OCI-LY1 (cell line): ENCODE data around the gene KIF19.

Experiments used
- H2AFZ ChIP-seq: fragments of 200-600 bp; sonication (generic), shearing (Covaris generic); 2 replicates; pipeline ENCODE4 v1.6.0; 2014; ENCODE audit warnings: antibody characterized with exemption, mild to moderate bottlenecking, low read length
- H3F3A ChIP-seq: fragments of 200-600 bp; sonication (generic), shearing (Covaris generic); 2 replicates; pipeline ENCODE4 v1.6.0; 2014; ENCODE audit warnings: mild to moderate bottlenecking, antibody characterized with exemption, low read length, moderate library complexity; ENCODE audit not compliant: insufficient read depth
- H3K27ac ChIP-seq: fragments of 200-600 bp; sonication (generic); 2 replicates; pipeline ENCODE4 v1.5.1; 2014; ENCODE audit warnings: low read length, mixed run types, mild to moderate bottlenecking, low read depth; ENCODE audit not compliant: poor library complexity, severe bottlenecking
- H3K27me3 ChIP-seq: fragments of 200-600 bp; sonication (generic); 2 replicates; pipeline ENCODE4 v1.6.0; 2014; ENCODE audit warnings: antibody characterized with exemption, mild to moderate bottlenecking, low read length, moderate library complexity; ENCODE audit not compliant: insufficient read depth
- H3K36me3 ChIP-seq: fragments of 200-600 bp; sonication (generic); 2 replicates; pipeline ENCODE4 v1.6.1; 2014; ENCODE audit warnings: mild to moderate bottlenecking, antibody characterized with exemption, low read length, moderate library complexity, mixed read lengths; ENCODE audit not compliant: insufficient read depth
- H3K4me1 ChIP-seq: fragments of 200-600 bp; sonication (generic); 2 replicates; pipeline ENCODE4 v1.5.1; 2014; ENCODE audit warnings: mild to moderate bottlenecking, low read length, moderate library complexity; ENCODE audit not compliant: insufficient read depth, severe bottlenecking
- H3K4me2 ChIP-seq: fragments of 200-600 bp; sonication (generic), shearing (Covaris generic); 2 replicates; pipeline ENCODE4 v1.6.1; 2014; ENCODE audit warnings: low read length
- H3K4me3 ChIP-seq: fragments of 200-600 bp; sonication (generic); 2 replicates; pipeline ENCODE4 v1.5.1; 2014; ENCODE audit warnings: low read length, low read depth, mild to moderate bottlenecking, mixed read lengths; ENCODE audit not compliant: poor library complexity, severe bottlenecking
- H3K79me2 ChIP-seq: fragments of 200-600 bp; shearing (Covaris generic); 2 replicates; pipeline ENCODE4 v1.6.1; 2016; ENCODE audit warnings: mixed run types, low read length, mixed read lengths; ENCODE audit not compliant: insufficient read depth
- H3K9ac ChIP-seq: fragments of 200-600 bp; sonication (generic), shearing (Covaris generic); 2 replicates; pipeline ENCODE4 v1.6.1; 2014; ENCODE audit warnings: mild to moderate bottlenecking, low read length, mixed read lengths
- H3K9me2 ChIP-seq: fragments of 200-600 bp; sonication (generic), shearing (Covaris generic); 2 replicates; pipeline ENCODE4 v1.6.1; 2014; ENCODE audit warnings: low read depth, mild to moderate bottlenecking, low read length, mixed read lengths
- H3K9me3 ChIP-seq: fragments of 200-600 bp; shearing (Covaris generic); 2 replicates; pipeline ENCODE4 v1.6.1; 2014; ENCODE audit warnings: low read length, mixed read lengths
- H4K20me1 ChIP-seq: fragments of 200-600 bp; sonication (generic), shearing (Covaris generic); 2 replicates; pipeline ENCODE4 v1.6.0; 2016; ENCODE audit warnings: mild to moderate bottlenecking, low read length; ENCODE audit not compliant: insufficient read depth
- CTCF ChIP-seq: fragments of 200-600 bp; sonication (generic), shearing (Covaris generic); IDR thresholded peaks from 2 replicates; pipeline ENCODE4 v1.5.1; 2017; ENCODE audit warnings: mild to moderate bottlenecking, antibody characterized with exemption, low read length, moderate library complexity, mixed read lengths
- EZH2 ChIP-seq: fragments of 200-600 bp; sonication (generic), shearing (Covaris generic); IDR thresholded peaks from 2 replicates; pipeline ENCODE4 v1.8.0; 2017; ENCODE audit warnings: borderline replicate concordance, mixed run types, mild to moderate bottlenecking, antibody characterized with exemption, low read length, moderate library complexity, mixed read lengths

KIF19 gene

GRCh38 chr17:74343526-74344284, 17.7 kb downstream of the KIF19 start:
- no peaks in the 10 kb centered on the region for H3K9me2 ChIP-seq
- no peaks in the 10 kb centered on the region for H3K9me3 ChIP-seq
- H3K9ac ChIP-seq: no peak overlapping the region
- no peak overlapping the region for H3K4me3 ChIP-seq
- TF ChIP-seq CTCF: no peak
- no peak for TF ChIP-seq EZH2
- no peaks in the 10 kb centered on the region for H3K36me3 ChIP-seq
- H3K4me2 ChIP-seq: no peak overlapping the region
- H2AFZ ChIP-seq: no peak overlapping the region
- H3K79me2 ChIP-seq: no peaks in the 10 kb centered on the region
- H3K27me3 ChIP-seq: 0 out of 2 replicates have a peak, but pooled peaks cover 2% of the 10 kb centered on the region
- H3K4me1 ChIP-seq: no peaks in the 10 kb centered on the region
- no peak overlapping the region for H3K27ac ChIP-seq
- H4K20me1 ChIP-seq: no peaks in the 10 kb centered on the region
- H3F3A ChIP-seq: no peaks in the 10 kb centered on the region

GRCh38 chr17:74344658-74345057, 18.6 kb downstream of the KIF19 start:
- H3K9me3 ChIP-seq: no peaks in the 10 kb centered on the region
- H3K4me3 ChIP-seq: no peak overlapping the region
- H3K9me2 ChIP-seq: no peaks in the 10 kb centered on the region
- H4K20me1 ChIP-seq: no peaks in the 10 kb centered on the region
- no peaks in the 10 kb centered on the region for H3F3A ChIP-seq
- H2AFZ ChIP-seq: no peak overlapping the region
- no peaks in the 10 kb centered on the region for H3K36me3 ChIP-seq
- no peak overlapping the region for H3K9ac ChIP-seq
- no peak overlapping the region for H3K4me2 ChIP-seq
- no peak for TF ChIP-seq CTCF
- no peak for TF ChIP-seq EZH2
- no peaks in the 10 kb centered on the region for H3K79me2 ChIP-seq
- no peak overlapping the region for H3K27ac ChIP-seq
- no peaks in the 10 kb centered on the region for H3K4me1 ChIP-seq
- H3K27me3 ChIP-seq: 0 out of 2 replicates have a peak, but pooled peaks cover 2% of the 10 kb centered on the region

GRCh38 chr17:74345433-74346241, 19.6 kb downstream of the KIF19 start:
- 0 out of 2 replicates have a peak, but pooled peaks cover 2% of the 10 kb centered on the region for H3K27me3 ChIP-seq
- H3K4me3 ChIP-seq: no peak overlapping the region
- H3K4me1 ChIP-seq: no peaks in the 10 kb centered on the region
- H3K36me3 ChIP-seq: no peaks in the 10 kb centered on the region
- no peaks in the 10 kb centered on the region for H3K9me2 ChIP-seq
- no peaks in the 10 kb centered on the region for H4K20me1 ChIP-seq
- no peak overlapping the region for H3K9ac ChIP-seq
- no peaks in the 10 kb centered on the region for H3F3A ChIP-seq
- H3K9me3 ChIP-seq: no peaks in the 10 kb centered on the region
- no peak for TF ChIP-seq CTCF
- no peak for TF ChIP-seq EZH2
- no peak overlapping the region for H3K27ac ChIP-seq
- no peak overlapping the region for H2AFZ ChIP-seq
- H3K4me2 ChIP-seq: no peak overlapping the region
- H3K79me2 ChIP-seq: no peaks in the 10 kb centered on the region
